Purkinje cell (primary cell): ENCODE measurements around the gene ZNF772. TPM values are rescaled to one million over a fixed set of nuclear protein-coding genes. Genes with fewer than 3 reads are reported as not detected.

Source experiments
- polyA plus RNA-seq: library from polyadenylated mRNA; unstranded; fragments of >200 nt; fragmentation: Nextera tagmentation; gene quantifications from 2 replicates; pipeline ENCODE4 v1.2.1, GENCODE V29; 2014

The ZNF772 gene
- polyA plus RNA-seq, result 3.0 and 6.0 TPM in 2 replicates

DNA sequence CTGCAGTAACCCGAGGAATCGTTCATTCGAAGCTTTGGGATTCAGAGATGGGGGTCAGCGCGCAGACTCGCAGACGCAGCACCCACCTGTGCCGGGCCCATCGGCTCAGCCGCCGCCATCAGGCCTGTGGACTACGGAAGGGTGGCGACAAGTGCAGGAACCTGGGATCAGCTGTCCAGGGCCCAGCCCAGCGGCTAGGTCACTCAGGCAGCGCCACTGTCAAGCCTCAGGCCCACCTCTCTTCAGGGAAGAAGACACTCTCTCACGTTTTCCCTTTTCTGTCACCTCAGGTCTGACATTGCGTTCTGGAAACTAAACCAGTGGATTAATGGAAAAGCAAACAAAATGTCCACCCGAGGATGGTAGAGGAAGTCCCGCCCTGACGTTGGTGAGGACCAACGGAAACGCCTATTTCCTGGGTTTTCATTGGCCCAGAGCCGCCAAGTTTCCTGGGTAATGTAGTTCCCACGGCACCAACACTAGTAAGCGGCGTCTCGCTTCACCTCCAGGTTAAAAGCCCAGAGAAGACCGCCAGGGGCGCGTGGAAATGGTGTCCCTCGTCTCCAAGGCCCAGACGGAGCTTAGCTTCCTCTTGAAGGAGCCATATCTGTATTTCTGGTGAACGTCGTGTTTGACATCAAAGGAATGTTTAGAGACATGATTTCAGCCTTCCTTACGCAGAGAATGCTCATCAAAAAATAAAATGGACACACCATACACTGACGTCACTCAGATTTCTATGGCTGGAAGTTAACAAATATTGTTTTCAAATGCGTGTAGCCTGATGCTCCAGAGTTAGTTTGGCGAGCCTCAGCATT, at the start of gene ZNF772:
ZNF772 (minus strand) TSS at position 376 of the 818 bp plus-strand sequence; CDS start at position 119, 257 bp downstream.

DNA sequence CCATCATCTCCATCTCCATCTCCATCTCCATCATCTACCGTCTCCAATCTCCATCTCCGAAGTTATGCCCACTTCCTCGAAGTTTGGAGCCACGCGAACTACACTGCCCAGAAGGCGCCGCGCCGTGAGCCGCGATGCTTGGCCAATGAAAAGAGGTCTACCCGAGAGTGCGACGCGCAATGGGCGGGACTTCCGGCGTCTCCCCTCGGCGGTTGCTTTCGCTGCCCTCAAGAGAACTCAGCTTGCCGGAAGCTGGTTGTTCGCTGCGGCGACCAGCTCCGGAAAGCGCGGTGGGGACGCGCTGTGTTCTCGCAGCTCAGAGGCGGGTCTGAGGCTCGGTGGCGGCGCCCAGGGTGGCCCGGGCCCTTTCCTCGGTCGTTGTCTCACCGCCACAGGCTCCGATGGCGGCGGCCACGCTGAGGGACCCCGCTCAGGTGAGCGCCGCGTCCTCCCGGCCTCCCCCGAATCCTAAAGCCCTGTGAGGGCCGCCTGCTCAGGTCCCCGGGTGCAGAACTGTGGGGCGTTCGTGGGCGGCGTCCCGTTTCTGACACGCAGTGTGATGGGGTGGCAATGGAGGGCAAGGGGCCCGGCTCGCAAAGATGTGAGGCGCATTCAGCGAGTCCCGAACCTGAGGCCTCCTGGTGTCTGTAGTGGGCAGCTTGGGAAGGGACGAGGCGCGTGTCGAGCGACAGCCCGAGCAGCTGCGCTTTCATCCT, 22.5 kb upstream of the ZNF772 start, which contains the start of gene ZNF773:
ZNF773 (plus strand) TSS at position 259 of the 716 bp plus-strand sequence; CDS start at position 402, 143 bp downstream.

DNA sequence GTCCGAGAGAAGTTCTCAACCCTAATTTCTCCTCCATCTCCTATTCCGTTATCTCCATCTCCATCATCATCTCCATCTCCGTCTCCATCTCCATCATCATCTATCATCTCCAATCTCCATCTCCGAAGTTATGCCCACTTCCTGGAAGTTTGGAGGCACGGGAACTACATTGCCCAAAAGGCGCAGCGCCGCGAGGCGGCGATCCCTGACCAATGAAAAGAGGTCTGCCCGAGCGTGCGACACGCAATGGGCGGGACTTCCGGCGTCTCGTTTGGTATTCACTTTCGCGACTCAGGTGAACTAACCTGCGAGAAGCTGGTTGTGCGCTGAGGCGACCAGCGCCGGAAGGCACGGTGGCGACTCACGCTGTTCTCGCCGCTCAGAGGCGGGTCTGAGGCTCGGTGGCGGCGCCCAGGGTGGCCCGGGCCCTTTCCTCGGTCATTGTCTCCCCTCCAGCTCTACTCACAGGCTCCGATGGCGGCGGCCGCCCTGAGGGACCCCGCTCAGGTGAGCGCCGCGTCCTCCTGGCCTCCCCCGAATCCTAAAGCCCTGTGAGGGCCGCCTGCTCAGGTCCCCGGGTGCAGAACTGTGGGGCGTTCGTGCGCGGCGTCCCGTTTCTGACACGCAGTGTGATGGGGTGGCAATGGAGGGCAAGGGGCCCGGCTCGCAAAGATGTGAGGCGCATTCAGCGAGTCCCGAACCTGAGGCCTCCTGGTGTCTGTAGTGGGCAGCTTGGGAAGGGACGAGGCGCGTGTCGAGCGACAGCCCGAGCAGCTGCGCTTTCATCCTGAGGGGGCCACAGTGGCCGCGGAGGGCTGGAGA, 10.3 kb upstream of the ZNF772 start, which contains the start of gene ZNF419:
ZNF419 (plus strand) TSS at position 274 of the 822 bp plus-strand sequence; CDS start at position 475, 201 bp downstream.

DNA sequence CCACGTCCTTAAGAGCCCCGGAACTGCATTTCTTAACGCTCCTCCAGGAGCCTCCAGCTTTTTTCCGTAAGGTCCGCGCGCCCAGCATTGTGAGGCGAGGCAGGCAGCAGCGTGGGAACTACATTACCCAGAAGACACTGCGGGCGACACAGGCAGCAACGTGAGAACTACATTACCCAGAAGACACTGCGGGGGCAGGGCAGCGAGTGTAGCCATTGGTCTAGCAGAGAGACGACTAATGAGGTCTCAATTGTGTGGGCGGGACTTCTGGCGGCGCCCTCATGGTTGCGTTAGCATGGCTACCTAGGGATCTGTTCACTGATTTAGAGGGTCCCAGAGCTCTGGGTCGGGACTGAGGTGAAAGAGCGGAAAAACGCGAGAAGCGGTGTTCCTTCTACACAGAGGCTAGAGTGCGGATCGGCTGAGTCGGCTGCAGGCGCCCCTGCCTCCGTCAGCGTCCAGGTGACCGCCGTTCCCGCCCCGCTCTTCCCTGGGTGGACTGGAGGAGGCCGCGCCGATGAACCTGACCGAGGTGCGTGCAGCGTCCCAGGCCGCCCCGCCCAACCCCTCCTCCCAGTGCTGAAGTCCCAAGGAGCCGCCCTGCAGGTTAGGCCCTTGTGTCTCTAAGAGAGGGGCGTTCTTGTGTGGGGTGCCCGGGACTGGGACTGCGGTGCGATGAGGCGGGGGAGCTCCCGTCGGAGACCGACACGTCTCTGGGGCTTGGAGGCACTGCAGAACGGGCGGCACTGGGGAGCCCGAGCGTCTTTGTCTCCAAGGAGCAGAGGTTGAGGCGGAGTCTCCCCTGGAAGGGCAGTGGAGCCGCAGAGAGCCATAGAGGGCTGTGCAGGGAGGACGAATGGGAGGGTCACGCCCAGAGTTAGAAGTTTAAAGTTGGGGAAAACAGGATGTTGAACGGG, 42.0 kb downstream of the ZNF772 start, which contains the start of gene ZNF749:
ZNF749 (plus strand) TSS at position 264 of the 917 bp plus-strand sequence; CDS start at position 518, 254 bp downstream.

Other genes with a start within 250 kb of the ZNF772 start
- 1.0 and 7.8 TPM in 2 replicates for gene AURKC, start 246.5 kb downstream of the ZNF772 start, polyA plus RNA-seq
- 1.0 and 2.1 TPM in 2 replicates for gene ZNF805, start 236.9 kb downstream of the ZNF772 start, polyA plus RNA-seq
- 6.3 and 9.1 TPM in 2 replicates for gene ZNF460, start 197.1 kb downstream of the ZNF772 start, polyA plus RNA-seq
- gene ZNF543, start 157.1 kb downstream of the ZNF772 start, polyA plus RNA-seq, result 1.0 and 1.2 TPM in 2 replicates
- gene ZNF304, start 126.3 kb downstream of the ZNF772 start, polyA plus RNA-seq, result 1.7 and 3.0 TPM in 2 replicates
- gene TRAPPC2B, start 114.0 kb downstream of the ZNF772 start, polyA plus RNA-seq, result 115 and 174 TPM in 2 replicates
- 7.0 and 8.8 TPM in 2 replicates for gene ZNF547, start 114.0 kb downstream of the ZNF772 start, polyA plus RNA-seq
- gene ZNF548, start 87.7 kb downstream of the ZNF772 start, polyA plus RNA-seq, result 0.88 and 1.4 TPM in 2 replicates
- 3.6 and 9.0 TPM in 2 replicates for gene ZNF17, start 66.4 kb downstream of the ZNF772 start, polyA plus RNA-seq
- 6.2 and 14.8 TPM in 2 replicates for gene ZNF749, start 42.2 kb downstream of the ZNF772 start, polyA plus RNA-seq
- 1.3 and 2.1 TPM in 2 replicates for gene VN1R1, start 20.4 kb downstream of the ZNF772 start, polyA plus RNA-seq
- gene ZNF419, start 10.2 kb upstream of the ZNF772 start, polyA plus RNA-seq, result 2.4 and 7.4 TPM in 2 replicates
- gene ZNF773, start 22.4 kb upstream of the ZNF772 start, polyA plus RNA-seq, result 1.4 and 4.0 TPM in 2 replicates
- gene ZNF549, start 49.8 kb upstream of the ZNF772 start, polyA plus RNA-seq, result 2.5 and 3.0 TPM in 2 replicates
- 3.2 and 4.0 TPM in 2 replicates for gene ZNF550, start 82.3 kb upstream of the ZNF772 start, polyA plus RNA-seq
- gene ZNF416, start 101.3 kb upstream of the ZNF772 start, polyA plus RNA-seq, result 0.74 and 1.5 TPM in 2 replicates
- 2.0 and 2.3 TPM in 2 replicates for gene ZIK1, start 106.6 kb upstream of the ZNF772 start, polyA plus RNA-seq
- 5.2 and 5.9 TPM in 2 replicates for gene ZNF530, start 122.3 kb upstream of the ZNF772 start, polyA plus RNA-seq
- 5.3 and 6.1 TPM in 2 replicates for gene ZNF134, start 136.7 kb upstream of the ZNF772 start, polyA plus RNA-seq
- 2.0 and 4.7 TPM in 2 replicates for gene ZNF211, start 155.6 kb upstream of the ZNF772 start, polyA plus RNA-seq
- gene ZSCAN4, start 191.4 kb upstream of the ZNF772 start, polyA plus RNA-seq, result not detected in 2 replicates
- gene ZNF551, start 204.4 kb upstream of the ZNF772 start, polyA plus RNA-seq, result 1.3 and 1.6 TPM in 2 replicates
- 1.8 and 3.3 TPM in 2 replicates for gene ZNF154, start 231.6 kb upstream of the ZNF772 start, polyA plus RNA-seq